Lower lobe of right lung (tissue), 2 donors: ENCODE results near the gene MATN4. TPM values are rescaled to one million over a fixed set of nuclear protein-coding genes. Genes with fewer than 3 reads are reported as not detected.

Experiments
- ATAC-seq, 2 donors: fragments of 200-7000 bp; cut with Tn5 transposase; one replicate each; pipeline ENCODE4 v1.9.1; 2020 to 2022; ENCODE audit warnings: mild to moderate bottlenecking in 2 of 2, moderate library complexity in 2 of 2
- DNase-seq: peaks from one replicate; pipeline ENCODE4 v3.0.0-alpha.2; 2020
- H3K27ac ChIP-seq: fragments of 200-600 bp; one replicate; pipeline ENCODE4 v1.8.0; 2022
- H3K27me3 ChIP-seq: fragments of 200-600 bp; one replicate; pipeline ENCODE4 v1.8.0; 2022; ENCODE audit warnings: low read depth
- H3K36me3 ChIP-seq: fragments of 200-600 bp; one replicate; pipeline ENCODE4 v1.8.0; 2022; ENCODE audit warnings: mild to moderate bottlenecking
- H3K4me1 ChIP-seq: fragments of 200-600 bp; one replicate; pipeline ENCODE4 v1.8.0; 2022
- H3K4me3 ChIP-seq: fragments of 200-600 bp; one replicate; pipeline ENCODE4 v1.8.0; 2022; ENCODE audit warnings: mild to moderate bottlenecking
- H3K9me3 ChIP-seq: fragments of 200-600 bp; one replicate; pipeline ENCODE4 v1.8.0; 2022
- intact Hi-C: fragments of 100-400 bp; cut with DNase I; formaldehyde crosslinking; loops from one replicate; pipeline ENCODE4 v1.11.0; 2022
- total RNA-seq: library from RNA; stranded (reverse); fragmentation: NEBNext Ultra II Directional; extraction: Animal tissue kit (Norgen Biotek cat#: 25700); gene quantifications from one replicate; pipeline ENCODE4 v1.2.1, GENCODE V29; 2021
- TF ChIP-seq, protein P1 (sequence below): fragments of 200-600 bp; IDR thresholded peaks from one replicate; pipeline ENCODE4 v1.8.0; 2022; ENCODE audit warnings: antibody characterized with exemption, mild to moderate bottlenecking
- donor health status: DM: no; HTN: yes; CAD: no; lungs with severe emphysema.

MATN4 gene
- total RNA-seq, 1 donor from 2014 or later = not detected

DNA sequence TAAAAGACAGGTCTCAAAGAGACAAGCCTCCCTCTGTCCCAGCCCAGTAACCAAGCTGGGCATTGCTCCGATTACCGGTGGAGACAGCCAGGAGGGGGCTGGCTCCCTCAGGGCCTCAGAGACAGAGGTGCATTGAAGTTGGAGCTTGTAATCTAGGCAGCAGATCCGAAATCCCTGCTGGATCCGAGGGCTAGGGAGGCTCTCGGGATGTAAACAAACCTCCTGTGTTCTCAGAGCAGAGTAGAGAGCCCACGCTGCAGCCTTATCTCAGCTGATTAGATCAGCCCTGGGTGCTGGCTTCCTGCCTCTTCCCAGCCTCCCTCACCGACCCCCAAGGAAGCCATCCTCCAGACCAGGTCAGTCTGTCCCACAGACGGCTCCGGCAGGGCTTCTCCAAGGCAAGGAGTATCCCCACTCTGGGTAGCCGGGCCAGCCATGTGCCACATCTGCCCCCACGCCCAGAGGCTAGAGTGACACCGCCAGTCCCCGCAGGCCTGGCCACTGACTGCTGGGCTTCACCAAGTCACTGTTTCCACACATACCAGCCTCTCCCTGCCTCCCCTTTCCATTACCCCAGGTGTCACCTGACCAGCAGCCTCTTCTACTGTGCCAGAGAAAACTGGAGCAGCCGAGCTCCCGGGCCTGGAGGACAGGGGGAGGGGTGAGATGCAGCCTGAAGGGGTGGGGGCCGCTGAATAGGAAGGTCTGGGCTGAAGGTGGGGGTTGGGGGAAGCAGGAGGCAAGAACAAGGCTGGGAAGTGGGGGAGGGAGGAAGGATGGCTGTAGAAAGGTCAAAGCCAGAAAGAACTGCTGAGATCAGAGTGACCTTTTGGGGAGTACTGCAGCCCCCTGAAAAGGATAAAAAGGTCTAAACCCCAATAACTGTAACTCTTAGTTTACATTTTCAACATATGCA lies 34.1 kb upstream of the MATN4 start:
- TF ChIP-seq, protein P1, sequence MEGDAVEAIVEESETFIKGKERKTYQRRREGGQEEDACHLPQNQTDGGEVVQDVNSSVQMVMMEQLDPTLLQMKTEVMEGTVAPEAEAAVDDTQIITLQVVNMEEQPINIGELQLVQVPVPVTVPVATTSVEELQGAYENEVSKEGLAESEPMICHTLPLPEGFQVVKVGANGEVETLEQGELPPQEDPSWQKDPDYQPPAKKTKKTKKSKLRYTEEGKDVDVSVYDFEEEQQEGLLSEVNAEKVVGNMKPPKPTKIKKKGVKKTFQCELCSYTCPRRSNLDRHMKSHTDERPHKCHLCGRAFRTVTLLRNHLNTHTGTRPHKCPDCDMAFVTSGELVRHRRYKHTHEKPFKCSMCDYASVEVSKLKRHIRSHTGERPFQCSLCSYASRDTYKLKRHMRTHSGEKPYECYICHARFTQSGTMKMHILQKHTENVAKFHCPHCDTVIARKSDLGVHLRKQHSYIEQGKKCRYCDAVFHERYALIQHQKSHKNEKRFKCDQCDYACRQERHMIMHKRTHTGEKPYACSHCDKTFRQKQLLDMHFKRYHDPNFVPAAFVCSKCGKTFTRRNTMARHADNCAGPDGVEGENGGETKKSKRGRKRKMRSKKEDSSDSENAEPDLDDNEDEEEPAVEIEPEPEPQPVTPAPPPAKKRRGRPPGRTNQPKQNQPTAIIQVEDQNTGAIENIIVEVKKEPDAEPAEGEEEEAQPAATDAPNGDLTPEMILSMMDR = no peak
- peak; percentile 19 to 30 for ATAC-seq
- Histone ChIP-seq H3K36me3 (peaks cover 28% of the 10 kb centered on the region), H3K9me3 (no peaks in the 10 kb centered on the region), H3K4me1 (peaks cover 98% of the 10 kb centered on the region), H3K4me3 (peak overlapping the region; percentile 82), H3K27ac (peak overlapping the region; percentile 93), H3K27me3 (no peaks in the 10 kb centered on the region)
- intact Hi-C loops = no loop called here
- DNase-seq = peak; percentile 74

DNA sequence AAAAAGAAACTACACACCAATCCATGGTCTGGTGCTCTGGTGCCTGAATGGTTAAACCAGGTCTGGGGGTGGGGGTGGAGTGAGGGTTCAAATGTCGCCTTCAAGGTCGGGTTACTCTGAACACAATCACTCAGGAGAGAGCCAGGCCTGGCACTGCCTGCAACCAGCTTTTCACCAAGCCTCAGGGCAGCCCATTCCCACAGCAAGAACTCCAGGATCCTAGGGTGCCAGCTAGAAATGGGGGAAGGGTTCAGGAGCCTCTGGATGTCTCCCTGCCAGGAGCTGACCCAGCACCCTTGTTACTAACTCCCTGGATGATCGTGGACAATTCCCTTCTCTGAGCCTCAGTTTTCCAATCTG lies 33.5 kb upstream of the MATN4 start:
- H3K4me1 ChIP-seq = peaks cover 98% of the 10 kb centered on the region
- intact Hi-C loops = no loop called here

DNA sequence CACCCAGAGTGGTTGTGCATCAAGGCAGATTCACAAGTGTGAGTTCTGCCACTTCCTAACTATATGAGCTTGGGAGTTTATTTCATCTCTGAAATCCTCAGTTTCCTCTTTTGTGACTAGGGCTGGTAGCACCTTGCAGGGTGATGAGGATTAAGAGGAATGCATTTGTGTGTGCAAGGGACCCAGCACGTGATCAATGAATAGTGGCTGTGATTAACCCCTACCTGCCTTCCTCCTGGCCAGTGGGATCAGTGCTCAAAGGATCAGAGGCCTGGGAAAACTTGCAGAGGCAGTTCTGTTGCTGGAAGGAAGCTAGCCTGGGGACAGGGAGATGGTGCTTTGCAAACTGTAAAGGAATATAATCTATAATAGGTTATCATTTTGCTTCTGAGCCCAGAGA lies 32.9 kb upstream of the MATN4 start:
- intact Hi-C loops = no loop called here
- H3K27ac ChIP-seq = peak overlapping the region; percentile 79
- peaks cover 95% of the 10 kb centered on the region for H3K4me1 ChIP-seq
- peaks cover 28% of the 10 kb centered on the region for H3K36me3 ChIP-seq
- TF ChIP-seq, protein P1 = no peak
- H3K9me3 ChIP-seq = no peaks in the 10 kb centered on the region
- no peaks in the 10 kb centered on the region for H3K27me3 ChIP-seq
- ATAC-seq (no peak), DNase-seq (no peak)
- H3K4me3 ChIP-seq = peak overlapping the region; percentile 4

More for the DNA sequence above, 33.5 kb upstream of the MATN4 start:
- Histone ChIP-seq H3K9me3 (no peaks in the 10 kb centered on the region), H3K27me3 (no peaks in the 10 kb centered on the region), H3K36me3 (peaks cover 28% of the 10 kb centered on the region), H3K4me3 (peak overlapping the region; percentile 82), H3K27ac (peak overlapping the region; percentile 79)
- TF ChIP-seq, protein P1 = no peak
- ATAC-seq (no peak), DNase-seq (no peak)

DNA sequence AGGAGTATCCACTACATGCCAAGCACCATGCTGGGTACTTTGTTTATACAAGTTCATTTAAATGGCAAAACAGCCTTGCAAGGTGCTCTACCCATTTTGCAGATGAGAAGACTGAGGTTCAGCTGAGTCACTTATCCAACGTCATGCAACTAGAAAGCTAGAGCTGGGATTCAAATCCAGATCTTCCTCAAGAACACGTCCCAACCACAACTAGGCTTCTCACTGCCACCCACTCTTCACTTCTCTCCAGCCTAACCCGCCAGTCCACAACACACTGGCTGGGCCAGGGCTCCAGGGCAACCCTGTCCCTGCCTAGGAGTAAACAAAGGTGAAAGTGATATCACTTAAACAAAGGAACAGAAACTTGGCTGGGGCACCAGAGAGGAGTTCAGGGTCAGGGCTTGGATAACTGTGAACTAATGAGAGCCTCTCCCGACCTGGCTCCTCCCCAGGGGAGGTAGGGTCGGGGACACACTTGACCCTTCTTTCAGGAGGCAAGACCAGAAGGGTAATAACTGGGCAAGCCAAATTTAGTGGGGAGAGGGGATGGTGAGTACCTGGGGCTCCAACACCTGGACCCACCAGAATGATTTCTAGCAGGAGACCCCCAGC lies 32.2 kb upstream of the MATN4 start:
- Histone ChIP-seq H3K4me1 (peaks cover 89% of the 10 kb centered on the region), H3K27ac (peak overlapping the region; percentile 79), H3K9me3 (no peaks in the 10 kb centered on the region), H3K27me3 (no peaks in the 10 kb centered on the region), H3K4me3 (peak overlapping the region; percentile 4), H3K36me3 (peaks cover 34% of the 10 kb centered on the region)
- peak; percentile 9 to 29 for ATAC-seq
- TF ChIP-seq, protein P1 = no peak
- intact Hi-C loops = no loop called here
- DNase-seq = peak; percentile 71

DNA sequence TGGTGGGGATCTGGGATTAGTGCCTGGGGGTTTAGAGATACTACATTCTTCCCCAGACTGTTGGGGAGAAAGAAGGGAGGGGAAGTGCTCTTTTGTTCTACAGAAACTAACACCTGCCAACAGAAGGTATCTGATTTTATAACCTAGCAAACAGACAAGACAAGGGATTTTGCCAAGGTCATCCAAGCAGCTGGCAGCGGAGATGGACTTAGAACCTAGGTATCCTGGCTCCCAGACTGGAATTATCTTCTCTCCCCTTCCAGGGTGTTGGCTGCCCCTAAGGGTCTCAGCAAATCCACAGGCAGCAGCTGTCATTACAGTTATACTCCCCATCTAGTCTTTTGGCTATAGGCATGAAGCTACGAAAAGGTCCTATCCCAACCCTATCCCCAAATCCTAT lies 31.7 kb upstream of the MATN4 start:
- Histone ChIP-seq H3K4me3 (no peak overlapping the region), H3K9me3 (no peaks in the 10 kb centered on the region), H3K27ac (peak overlapping the region; percentile 79), H3K36me3 (peaks cover 40% of the 10 kb centered on the region), H3K4me1 (peaks cover 84% of the 10 kb centered on the region), H3K27me3 (no peaks in the 10 kb centered on the region)
- DNase-seq = no peak
- ATAC-seq = no peak
- TF ChIP-seq, protein P1 = no peak
- intact Hi-C loops = no loop called here
